Transverse colon (tissue), 4 donors: ENCODE measurements around the gene C2CD4B. TPM values are rescaled to one million over a fixed set of nuclear protein-coding genes. Genes with fewer than 3 reads are reported as not detected.

ENCODE experiments used
- DNase-seq: peaks from one replicate; pipeline ENCODE4 v3.0.0-alpha.2; 2019
- H3K27ac ChIP-seq, 4 donors: fragments of 200-600 bp; sonication (generic); 2 replicates each; pipeline ENCODE4 v1.5.1; 2016 to 2018; ENCODE audit warnings: inconsistent platforms in 4 of 4
- H3K27me3 ChIP-seq: fragments of 200-600 bp; sonication (generic); 2 replicates; pipeline ENCODE4 v1.5.1; 2017; ENCODE audit warnings: inconsistent platforms
- H3K36me3 ChIP-seq, 4 donors: fragments of 200-600 bp; sonication (generic); 2 replicates each; pipeline ENCODE4 v1.5.1; 2017 to 2019; ENCODE audit warnings: inconsistent platforms in 4 of 4
- H3K4me1 ChIP-seq, 4 donors: fragments of 200-600 bp; sonication (generic); 2 replicates each; pipeline ENCODE4 v1.5.1; 2017 to 2020; ENCODE audit warnings: inconsistent platforms in 4 of 4
- H3K4me3 ChIP-seq, 4 donors: fragments of 200-600 bp; sonication (generic); 1 replicate in 1 of 4; 2 replicates in 3 of 4; pipeline versions ENCODE4 v1.5.1 to v1.6.1; 2017 to 2019; ENCODE audit warnings: inconsistent platforms in 4 of 4
- H3K9me3 ChIP-seq, 2 donors: fragments of 200-600 bp; sonication (generic); 2 replicates each; pipeline ENCODE4 v1.5.1; 2017 to 2019; ENCODE audit warnings: inconsistent platforms in 2 of 2
- CTCF ChIP-seq, 5 experiments: fragments of 200-600 bp in 3 of 5; fragments of 450-650 bp in 2 of 5; sonication (generic) in 3 of 5; IDR thresholded peaks; 1 replicate in 2 of 5; 2 replicates in 3 of 5; pipeline ENCODE4 v1.5.1; 2016 to 2017; ENCODE audit warnings: antibody characterized with exemption in 5 of 5, inconsistent platforms in 3 of 5, mild to moderate bottlenecking in 2 of 5, moderate library complexity in 1 of 5
- EP300 ChIP-seq: sonication (generic); formaldehyde crosslinking; IDR thresholded peaks from one replicate; pipeline ENCODE4 v1.6.1; 2017; ENCODE audit warnings: antibody characterized with exemption, low read depth
- POLR2A ChIP-seq: fragments of 450-650 bp; IDR thresholded peaks from one replicate; pipeline ENCODE4 v1.6.1; 2016; ENCODE audit warnings: antibody characterized with exemption, mild to moderate bottlenecking, moderate library complexity
- POLR2AphosphoS5 ChIP-seq, 3 donors: sonication (generic); formaldehyde crosslinking; IDR thresholded peaks; one replicate each; pipeline ENCODE4 v1.6.1; 2016; ENCODE audit warnings: antibody characterized with exemption in 3 of 3
- WGBS, 2 donors: methylation state at CpG; one replicate each; pipeline ENCODE4 v1.1.5; 2018; ENCODE audit warnings: low coverage in 1 of 2; 5-methylcytosine and 5-hydroxymethylcytosine counted together
- in situ Hi-C, 4 donors: fragments of 200-750 bp; cut with MboI; loops; one replicate each; pipeline versions ENCODE4 v1.15.0 to v1.15.1; 2017; ENCODE audit warnings: low sequenced_read_pairs in 3 of 4, low pct_ligation_motif_present in 1 of 4, low pct_unique_long_range_greater_than_20kb in 1 of 4
- intact Hi-C: fragments of 100-400 bp; cut with DNase I; formaldehyde crosslinking; loops from one replicate; pipeline ENCODE4 v1.15.1; 2023; ENCODE audit warnings: low total_unique reads
- total RNA-seq, 4 donors: library from RNA; depleted of rRNA; stranded (reverse); fragments of >200 nt; gene quantifications; one replicate each; pipeline ENCODE4 v1.1.0, GENCODE V29; 2016

The C2CD4B gene
- total RNA-seq, 4 donors from 2014 or later = 2.5 to 29.9 (median 2.7) TPM; not detected in 1

GRCh38 chr15:62120776-62121175, 44.3 kb downstream of the C2CD4B start:
- WGBS, 2 donors = 93% methylated on average over 5 of the region's 5 CpGs; no CpG with 5 or more reads in 1 of the 2 donors
- no peaks in the 10 kb centered on the region for H3K36me3 ChIP-seq
- H3K27me3 ChIP-seq = no peaks in the 10 kb centered on the region
- in situ Hi-C loops = no loop called here
- DNase-seq = no peak
- no peak for TF ChIP-seq POLR2A
- TF ChIP-seq CTCF (IDR thresholded peaks at IDR 0.05) = no peak
- TF ChIP-seq POLR2AphosphoS5 (IDR thresholded peaks at IDR 0.05) = no peak
- no peak for TF ChIP-seq EP300
- H3K4me3 ChIP-seq = no peak overlapping the region
- intact Hi-C loops = no loop called here
- H3K27ac ChIP-seq = peak overlapping the region in 3 of 4 donors; percentile 1 to 29 (median 26)
- H3K4me1 ChIP-seq = peaks cover 4 to 69% (median 25%) of the 10 kb centered on the region in 4 donors
- H3K9me3 ChIP-seq = no peaks in the 10 kb centered on the region

GRCh38 chr15:62119874-62120273, 45.2 kb downstream of the C2CD4B start:
- in situ Hi-C loops = no loop called here
- intact Hi-C loops = no loop called here
- H3K4me1 ChIP-seq = peaks cover 4 to 65% (median 24%) of the 10 kb centered on the region in 4 donors
- TF ChIP-seq POLR2AphosphoS5 (IDR thresholded peaks at IDR 0.05) = no peak
- no peak for TF ChIP-seq EP300
- TF ChIP-seq POLR2A = no peak
- TF ChIP-seq CTCF (IDR thresholded peaks at IDR 0.05) = no peak
- no peaks in the 10 kb centered on the region for H3K36me3 ChIP-seq
- no peaks in the 10 kb centered on the region for H3K9me3 ChIP-seq
- no peak overlapping the region for H3K4me3 ChIP-seq
- WGBS, 2 donors = 87 to 100% methylated on average over 1 to 3 of the region's 3 CpGs
- no peaks in the 10 kb centered on the region for H3K27me3 ChIP-seq
- peak overlapping the region; percentile 62 to 80 (median 66) for H3K27ac ChIP-seq
- DNase-seq = no peak

- no peaks in the 10 kb centered on the region for H3K36me3 ChIP-seq
- no peak for TF ChIP-seq CTCF (IDR thresholded peaks at IDR 0.05)
- TF ChIP-seq POLR2AphosphoS5 (IDR thresholded peaks at IDR 0.05) = peak; percentile 38 to 74 (median 50)
- no peak for TF ChIP-seq POLR2A
- TF ChIP-seq EP300 = no peak
- H3K4me3 ChIP-seq = peak overlapping the region in 1 of 4 donors; percentile 18
- WGBS, 2 donors = 27 to 30% methylated on average over 6 to 7 of the region's 7 CpGs
- peaks cover 4 to 60% (median 22%) of the 10 kb centered on the region in 4 donors for H3K4me1 ChIP-seq
- intact Hi-C loops = no loop called here
- no peak for DNase-seq
- no peaks in the 10 kb centered on the region for H3K27me3 ChIP-seq
- H3K27ac ChIP-seq = peak overlapping the region; percentile 62 to 80 (median 66)
- in situ Hi-C loops = no loop called here
- no peaks in the 10 kb centered on the region for H3K9me3 ChIP-seq
These were observed 45.7 kb downstream of the C2CD4B start for GRCh38 chr15:62119227-62119864.

- Histone ChIP-seq H3K27me3 (no peaks in the 10 kb centered on the region), H3K4me1 (peaks cover 4 to 53% (median 22%) of the 10 kb centered on the region in 4 donors), H3K4me3 (peak overlapping the region in 1 of 4 donors; percentile 18), H3K36me3 (no peaks in the 10 kb centered on the region), H3K9me3 (no peaks in the 10 kb centered on the region), H3K27ac (peak overlapping the region; percentile 62 to 80 (median 66))
- WGBS, 2 donors = 70 to 80% methylated on average over 4 to 7 of the region's 7 CpGs
- intact Hi-C loops = no loop called here
- TF ChIP-seq POLR2AphosphoS5 (IDR thresholded peaks at IDR 0.05) (no peak), POLR2A (no peak), CTCF (IDR thresholded peaks at IDR 0.05) (peak in 1 of 5 experiments; percentile 22), EP300 (no peak)
- in situ Hi-C loops = no loop called here
- no peak for DNase-seq
These were observed 46.4 kb downstream of the C2CD4B start for GRCh38 chr15:62118520-62119226.
